Endodermal cell (in vitro differentiated cells): ENCODE data around the gene RAB25. TPM values are rescaled to one million over a fixed set of nuclear protein-coding genes. Genes with fewer than 3 reads are reported as not detected.

Experiments
- DNase-seq: peaks from one replicate; pipeline ENCODE4 v3.0.0-alpha.2; 2017
- H3K27ac ChIP-seq: 2 replicates; pipeline ENCODE4 v1.5.1; 2013; ENCODE audit warnings: mild to moderate bottlenecking, low read depth, low read length, moderate library complexity
- H3K27me3 ChIP-seq: 2 replicates; pipeline ENCODE4 v1.6.1; 2013; ENCODE audit warnings: mild to moderate bottlenecking, low read length, moderate library complexity; ENCODE audit not compliant: insufficient read depth, control insufficient read depth, poor library complexity, severe bottlenecking
- H3K36me3 ChIP-seq: 2 replicates; pipeline ENCODE4 v1.7.0; 2013; ENCODE audit warnings: mild to moderate bottlenecking, low read length, moderate library complexity; ENCODE audit not compliant: control insufficient read depth, insufficient read depth
- H3K4me1 ChIP-seq: one replicate; pipeline ENCODE4 v1.7.0; 2013; ENCODE audit warnings: low read length; ENCODE audit not compliant: control insufficient read depth, insufficient read depth
- H3K4me3 ChIP-seq: 2 replicates; pipeline ENCODE4 v1.5.1; 2013; ENCODE audit warnings: mild to moderate bottlenecking, low read length, moderate library complexity
- H3K9ac ChIP-seq: 2 replicates; pipeline ENCODE4 v1.6.1; 2013; ENCODE audit warnings: mild to moderate bottlenecking, low read length, moderate library complexity; ENCODE audit not compliant: poor library complexity, severe bottlenecking; ENCODE audit errors: extremely low read depth
- H3K9me3 ChIP-seq: 2 replicates; pipeline ENCODE4 v1.6.1; 2013; ENCODE audit warnings: mild to moderate bottlenecking, low read length, moderate library complexity; ENCODE audit not compliant: control insufficient read depth
- H3K27ac Mint-ChIP-seq: 2 replicates; pipeline ENCODE4 v1.8.0; 2020; ENCODE audit warnings: mixed read lengths
- H3K27me3 Mint-ChIP-seq: 2 replicates; pipeline ENCODE4 v1.8.0; 2021; ENCODE audit warnings: mild to moderate bottlenecking, mixed read lengths; ENCODE audit not compliant: insufficient read depth
- H3K36me3 Mint-ChIP-seq: 2 replicates; pipeline ENCODE4 v1.8.0; 2020; ENCODE audit warnings: low read depth, mixed read lengths
- H3K4me1 Mint-ChIP-seq: 2 replicates; pipeline ENCODE4 v1.8.0; 2020; ENCODE audit warnings: mixed read lengths
- H3K4me3 Mint-ChIP-seq: 2 replicates; pipeline ENCODE4 v1.8.0; 2020; ENCODE audit warnings: mild to moderate bottlenecking, moderate library complexity, mixed read lengths
- H3K9me3 Mint-ChIP-seq: 2 replicates; pipeline ENCODE4 v1.8.0; 2020; ENCODE audit warnings: mild to moderate bottlenecking, mixed read lengths
- CTCF ChIP-seq: fragments of 200-600 bp; sonication (generic); conservative IDR thresholded peaks from 2 replicates; pipeline ENCODE4 v1.5.0; 2021; ENCODE audit warnings: antibody characterized with exemption, mild to moderate bottlenecking
- WGBS, 2 experiments: methylation state at CpG; one replicate each; pipeline versions ENCODE4 v1.1.5 to v1.1.7; 2013; ENCODE audit warnings: missing lambda C conversion rate in 2 of 2, mixed read lengths in 1 of 2; ENCODE audit not compliant: insufficient coverage in 1 of 2, insufficient read length in 1 of 2; 5-methylcytosine and 5-hydroxymethylcytosine counted together
- total RNA-seq, 2 donors: library from RNA; stranded (reverse); fragmentation: NEBNext Ultra II Directional in 1 of 2; extraction: Animal tissue kit (Norgen Biotek cat#: 25700) in 1 of 2; gene quantifications; 2 replicates in 1 of 2; 3 replicates in 1 of 2; pipeline ENCODE4 v1.2.1, GENCODE V29; 2021

RAB25 gene
- total RNA-seq, 2 donors from 2014 or later: 82.0 to 84.4 TPM

- Histone ChIP-seq H3K36me3 (peaks cover 50% of the 10 kb centered on the region), H3K27me3 (no peaks in the 10 kb centered on the region), H3K4me3 (peak overlapping the region; percentile 96), H3K9ac (peak overlapping the region; percentile 97), H3K27ac (no peak overlapping the region), H3K4me1 (peaks cover 20% of the 10 kb centered on the region), H3K9me3 (no peaks in the 10 kb centered on the region)
- WGBS, 2 experiments: 66 to 71% methylated on average over 3 to 5 of the region's 5 CpGs
- no peak for TF ChIP-seq CTCF
- Mint-ChIP-seq H3K27ac (peak overlapping the region; percentile 17), H3K9me3 (no peaks in the 10 kb centered on the region), H3K4me3 (peak overlapping the region; percentile 99), H3K36me3 (peaks cover 38% of the 10 kb centered on the region), H3K27me3 (no peaks in the 10 kb centered on the region), H3K4me1 (peaks cover 60% of the 10 kb centered on the region)
- no peak for DNase-seq
Measured at GRCh38 chr1:156079762-156080161, 18.8 kb downstream of the RAB25 start.

- Mint-ChIP-seq H3K27me3 (no peaks in the 10 kb centered on the region), H3K9me3 (no peaks in the 10 kb centered on the region), H3K4me3 (peak overlapping the region; percentile 99), H3K36me3 (peaks cover 35% of the 10 kb centered on the region), H3K4me1 (peaks cover 60% of the 10 kb centered on the region), H3K27ac (peak overlapping the region; percentile 94)
- Histone ChIP-seq H3K9ac (peak overlapping the region; percentile 97), H3K4me1 (peaks cover 14% of the 10 kb centered on the region), H3K27me3 (no peaks in the 10 kb centered on the region), H3K4me3 (peak overlapping the region; percentile 96), H3K9me3 (no peaks in the 10 kb centered on the region), H3K36me3 (peaks cover 44% of the 10 kb centered on the region), H3K27ac (peak overlapping the region; percentile 90)
- DNase-seq: peak; percentile 71
- WGBS, 2 experiments: 0% methylated on average over 1 to 7 of the region's 8 CpGs
- no peak for TF ChIP-seq CTCF
Measured at GRCh38 chr1:156080241-156080862, 19.4 kb downstream of the RAB25 start.

GRCh38 chr1:156080863-156081179 lies 19.9 kb downstream of the RAB25 start:
- TF ChIP-seq CTCF: no peak
- peak overlapping the region; percentile 97 for H3K9ac ChIP-seq
- H3K4me3 ChIP-seq: peak overlapping the region; percentile 96
- peaks cover 31% of the 10 kb centered on the region for H3K36me3 Mint-ChIP-seq
- H3K4me1 ChIP-seq: peaks cover 12% of the 10 kb centered on the region
- peak overlapping the region; percentile 90 for H3K27ac ChIP-seq
- WGBS, 2 experiments: 0% methylated on average over 4 of the region's 4 CpGs; no CpG with 5 or more reads in 1 of the 2 experiments
- peak overlapping the region; percentile 99 for H3K4me3 Mint-ChIP-seq
- no peaks in the 10 kb centered on the region for H3K27me3 Mint-ChIP-seq
- peaks cover 57% of the 10 kb centered on the region for H3K4me1 Mint-ChIP-seq
- DNase-seq: peak; percentile 73
- H3K27me3 ChIP-seq: no peaks in the 10 kb centered on the region
- no peaks in the 10 kb centered on the region for H3K9me3 Mint-ChIP-seq
- peaks cover 39% of the 10 kb centered on the region for H3K36me3 ChIP-seq
- peak overlapping the region; percentile 94 for H3K27ac Mint-ChIP-seq
- H3K9me3 ChIP-seq: no peaks in the 10 kb centered on the region
